Inflammatory macrophage treated with lipopolysaccharide for 4 hours (primary cell): Measurements from ENCODE around the gene IGF2.

Experiments
- DNase-seq: peaks from one replicate; pipeline ENCODE4 v3.0.0-alpha.2; 2020

IGF2 gene

DNA sequence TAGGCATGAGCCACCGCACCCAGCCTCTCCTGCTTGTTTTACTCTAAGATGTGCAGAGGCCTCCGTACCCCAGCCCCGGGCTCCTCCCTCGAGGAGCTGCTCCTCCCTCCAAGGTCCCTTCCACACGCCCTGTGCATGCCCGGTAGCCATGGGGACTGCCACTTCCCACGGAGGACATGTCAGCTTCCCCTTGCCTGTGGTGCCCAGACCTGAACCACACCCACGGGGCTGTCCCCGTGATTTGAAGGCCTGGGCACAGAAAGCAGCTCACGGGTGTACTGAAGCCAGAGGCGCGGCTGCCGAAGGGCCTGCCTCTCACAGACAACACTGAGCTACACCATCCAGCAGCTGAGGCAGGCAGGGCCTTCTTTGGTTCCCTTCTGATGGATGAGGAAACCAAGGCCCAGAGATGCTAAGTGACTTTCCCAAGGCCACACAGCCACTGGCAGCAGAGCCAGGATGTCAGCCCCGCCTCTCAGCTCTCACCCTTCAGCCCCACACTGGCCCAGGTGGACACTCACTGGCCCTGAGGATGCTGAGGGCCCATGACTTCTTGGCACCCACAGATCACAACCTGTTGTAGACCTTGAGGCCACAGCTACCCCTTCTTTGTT, 14.5 kb upstream of the IGF2 start:
- DNase-seq: peak; percentile 61

DNA sequence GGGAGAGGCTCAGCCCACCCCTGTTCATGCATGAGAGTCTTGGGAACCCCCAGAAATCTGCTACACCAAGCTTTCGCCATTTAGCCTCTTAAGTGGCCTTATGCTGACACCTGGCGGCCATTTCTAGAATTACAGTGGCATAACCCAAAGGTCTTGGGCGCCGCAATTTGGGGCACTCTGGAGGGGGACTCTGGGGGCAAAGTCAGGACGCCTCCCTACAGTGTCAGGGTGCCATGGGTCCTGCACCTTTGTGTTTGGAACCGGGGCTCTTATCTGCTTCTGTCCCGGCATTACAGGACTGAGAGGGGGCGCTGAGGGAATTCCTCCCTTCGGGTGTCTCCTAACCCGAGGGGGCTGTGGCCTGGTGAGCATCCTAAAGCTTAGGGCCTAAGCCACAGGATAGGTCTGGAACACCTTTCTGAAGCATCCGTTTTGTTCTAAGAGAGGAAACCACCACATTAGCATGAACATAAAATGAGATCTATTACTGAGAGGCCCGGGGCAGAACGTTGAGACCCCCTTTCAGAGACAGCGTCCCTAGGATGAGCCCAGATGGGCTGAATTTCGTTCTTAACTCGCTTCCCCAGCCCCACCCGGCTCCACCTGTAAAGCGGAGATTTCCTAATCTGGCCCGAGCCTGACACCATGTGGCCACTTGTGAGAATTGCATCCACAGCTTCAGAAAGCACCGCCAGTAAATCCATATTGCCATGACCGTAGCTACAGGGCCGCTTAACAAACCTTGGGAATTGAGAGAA, 12.5 kb upstream of the IGF2 start:
- DNase-seq: peak; percentile 64

DNA sequence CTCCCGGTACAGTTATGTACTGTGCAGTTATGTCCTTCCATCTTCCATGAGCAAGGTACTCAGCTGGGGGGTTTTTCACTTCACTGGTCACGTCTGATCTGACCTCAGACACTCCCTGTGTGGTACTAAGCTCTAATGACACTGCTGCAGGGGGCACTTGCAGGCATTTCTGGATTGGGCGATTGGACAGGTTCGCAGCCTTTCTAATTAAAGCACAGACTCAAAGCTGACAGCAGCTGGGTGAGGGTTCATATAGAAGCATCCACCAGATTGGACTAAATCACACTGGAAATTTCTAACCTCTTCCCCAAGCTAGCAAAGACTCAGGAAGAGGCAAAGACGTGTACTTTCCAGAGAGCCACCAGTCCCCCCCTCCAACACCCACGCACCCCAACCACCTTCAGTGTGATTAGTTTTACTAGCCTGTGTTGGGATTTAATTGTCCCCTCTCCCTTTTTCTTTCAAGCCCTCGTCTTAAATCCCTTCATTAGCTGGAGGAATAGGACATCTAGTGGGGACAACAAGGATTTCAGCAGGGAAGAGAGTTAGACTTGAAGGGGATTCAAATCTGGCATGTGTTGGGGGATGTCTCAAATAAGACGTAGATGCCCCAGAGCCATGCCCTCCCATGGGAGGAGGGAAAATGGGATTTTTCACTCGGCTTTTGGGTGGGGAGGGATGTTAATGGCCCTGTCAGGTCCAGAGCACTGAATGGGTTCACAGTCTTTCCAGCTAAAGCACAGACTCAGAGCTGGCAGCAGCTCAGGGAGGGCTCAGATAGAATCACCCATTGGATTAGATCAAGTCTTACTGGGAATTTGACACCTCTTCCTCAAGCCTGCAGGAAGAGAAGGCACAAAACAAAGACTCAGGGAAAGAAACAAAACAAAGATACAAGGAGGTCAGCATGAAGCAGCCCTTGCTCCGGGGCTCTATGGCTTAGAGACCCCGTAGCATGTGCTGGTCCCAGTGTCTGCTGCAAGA, 11.0 kb upstream of the IGF2 start:
- peak; percentile 35 for DNase-seq

DNA sequence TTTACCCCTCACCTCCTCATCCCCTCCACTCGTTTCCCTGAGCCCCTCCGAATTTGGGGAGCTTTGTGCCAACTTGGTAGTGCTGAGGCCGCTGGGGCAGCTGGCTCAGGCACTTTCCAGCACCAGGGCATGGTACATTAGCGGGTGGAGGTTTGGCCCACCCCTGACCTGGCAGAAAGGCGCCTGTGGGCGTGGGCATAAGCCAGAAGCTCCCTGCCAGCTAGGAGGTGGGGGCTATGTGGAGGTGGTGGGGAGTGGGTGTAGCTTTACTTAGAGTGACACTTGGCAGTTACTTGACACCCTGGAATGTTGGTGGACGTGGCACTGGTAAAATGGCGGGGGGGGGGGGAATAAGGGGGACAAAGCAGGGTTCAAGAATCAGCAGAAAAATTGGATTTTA, 10.3 kb upstream of the IGF2 start:
- no peak for DNase-seq

DNA sequence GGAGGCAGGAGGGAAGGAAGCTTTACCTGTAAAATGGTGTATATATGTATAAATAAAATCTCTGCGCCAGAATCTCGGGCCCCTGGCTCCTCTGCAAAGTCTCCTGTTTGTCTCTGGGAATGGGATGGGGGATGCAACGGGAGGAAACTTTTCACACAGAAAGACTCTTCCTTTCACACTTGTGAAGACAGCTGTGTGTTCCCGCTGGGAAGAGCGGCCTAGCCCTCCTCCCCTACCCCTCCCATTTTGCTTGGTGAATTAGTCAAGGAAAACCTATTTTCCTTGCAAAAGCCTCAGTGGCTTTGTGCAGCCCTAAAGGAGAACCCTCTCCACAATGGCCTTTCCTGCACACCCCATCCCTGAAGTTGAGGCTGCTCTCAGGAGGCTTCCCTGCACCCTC, 9.4 kb upstream of the IGF2 start:
- DNase-seq: no peak

DNA sequence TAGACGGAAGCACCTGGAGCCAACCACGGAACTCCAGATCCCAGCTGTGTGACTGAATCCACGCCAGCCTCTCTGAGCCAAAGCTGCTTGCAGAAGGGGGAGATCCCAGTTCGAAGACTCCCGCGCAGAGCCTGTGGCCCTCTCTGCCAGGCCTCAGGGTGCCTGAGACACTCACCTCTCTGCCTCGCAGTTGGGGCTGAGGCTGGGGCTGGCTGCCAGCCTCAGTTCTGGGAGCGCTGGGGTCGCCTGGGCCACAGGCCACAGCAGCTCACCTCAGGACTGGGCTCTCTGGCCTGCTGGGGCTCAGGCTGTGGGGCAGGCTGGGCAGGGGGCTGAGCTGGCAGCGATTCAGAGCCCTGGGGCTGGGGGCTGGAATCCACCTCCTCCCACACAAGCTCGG, 8.2 kb upstream of the IGF2 start:
- DNase-seq: no peak

DNA sequence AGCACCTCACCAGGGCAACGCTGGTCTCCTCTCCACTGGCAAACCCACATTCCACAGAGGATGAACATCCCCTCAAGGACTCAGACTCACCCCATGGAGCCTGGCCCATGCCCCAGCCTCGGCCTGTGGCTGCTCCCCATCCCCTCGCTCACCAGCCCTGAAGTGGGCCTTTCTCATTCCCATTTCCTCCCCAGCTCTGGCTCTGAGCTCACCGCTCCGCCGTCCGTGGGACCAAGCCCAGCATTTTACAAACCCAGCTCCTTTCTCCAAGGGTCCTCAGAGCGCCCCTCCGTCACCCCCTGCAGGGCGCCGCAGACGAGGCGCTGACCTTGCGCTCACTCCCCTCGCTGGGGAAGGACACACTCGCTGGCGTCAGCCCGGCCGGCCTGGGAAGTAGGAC, 6.9 kb upstream of the IGF2 start:
- no peak for DNase-seq

DNA sequence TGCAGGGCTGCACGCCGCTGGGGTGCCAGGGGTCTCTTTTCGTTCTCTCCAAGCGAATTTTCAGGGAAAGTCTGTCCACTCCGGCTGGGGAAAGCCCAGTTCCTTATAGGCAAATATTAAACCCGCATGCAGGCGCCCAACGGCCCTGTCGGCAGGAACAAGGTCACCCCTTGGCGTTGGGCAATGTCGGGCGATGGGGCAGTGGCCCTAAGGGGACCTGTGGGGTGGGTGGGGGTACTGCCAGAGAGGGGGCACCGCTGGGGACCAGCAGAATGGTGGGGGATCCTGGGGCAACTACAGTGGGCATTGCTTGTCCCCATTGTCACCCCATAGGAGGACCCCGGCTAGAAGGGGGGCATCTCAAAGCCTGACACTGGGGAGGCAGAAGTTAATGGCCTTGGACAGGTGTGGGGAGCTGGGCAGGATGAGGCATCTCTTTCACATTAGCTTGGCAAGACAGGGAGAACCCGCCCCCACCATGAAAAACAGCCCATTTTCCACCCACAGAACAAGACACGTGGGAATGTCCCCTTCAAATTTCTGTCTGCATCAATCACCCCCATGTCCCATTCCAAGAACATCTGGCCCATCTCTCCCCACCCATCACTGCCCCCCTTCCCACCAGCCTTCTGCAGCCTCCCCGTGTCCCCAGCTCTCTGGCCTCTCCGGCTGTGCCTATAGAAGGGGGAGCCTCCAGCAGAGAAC, 5.5 kb upstream of the IGF2 start:
- DNase-seq: peak; percentile 50

DNA sequence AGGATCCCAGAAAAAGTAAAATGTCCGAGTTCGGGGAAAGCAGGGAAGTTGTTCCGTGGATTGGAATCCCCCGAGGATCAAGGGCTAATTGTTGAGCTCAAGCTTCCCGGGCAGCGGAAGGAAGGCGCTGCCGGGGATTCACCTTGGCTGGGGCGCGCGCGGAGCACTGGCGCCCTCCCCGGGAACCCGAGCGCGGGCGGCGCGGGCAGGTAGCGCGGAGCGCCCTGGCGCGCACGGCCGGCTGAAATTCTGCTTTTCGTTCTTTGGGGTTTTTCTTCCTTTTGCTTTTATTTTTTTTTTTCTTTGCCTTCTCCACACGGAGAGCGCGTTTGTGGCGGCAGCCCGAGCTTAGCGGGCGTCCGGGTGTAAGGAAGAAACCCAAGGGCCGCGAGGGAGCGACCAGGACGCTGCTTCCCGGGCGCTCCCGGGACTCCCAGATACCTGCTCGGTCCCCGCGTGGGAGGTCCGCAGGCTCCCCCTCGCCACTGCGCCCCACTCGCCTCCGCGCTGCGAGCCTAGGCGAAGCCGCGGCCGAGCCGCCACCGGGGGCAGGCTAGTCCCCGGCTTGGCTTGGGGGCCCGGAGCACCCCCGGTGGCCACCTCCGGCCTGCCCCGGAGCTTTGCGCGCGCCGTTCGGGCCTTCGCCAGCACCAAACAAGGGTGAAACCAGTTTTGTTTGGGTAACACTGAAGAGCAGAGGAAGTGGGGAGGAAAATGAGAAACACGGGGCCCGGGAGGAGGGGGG, 4.8 kb upstream of the IGF2 start:
- no peak for DNase-seq

DNA sequence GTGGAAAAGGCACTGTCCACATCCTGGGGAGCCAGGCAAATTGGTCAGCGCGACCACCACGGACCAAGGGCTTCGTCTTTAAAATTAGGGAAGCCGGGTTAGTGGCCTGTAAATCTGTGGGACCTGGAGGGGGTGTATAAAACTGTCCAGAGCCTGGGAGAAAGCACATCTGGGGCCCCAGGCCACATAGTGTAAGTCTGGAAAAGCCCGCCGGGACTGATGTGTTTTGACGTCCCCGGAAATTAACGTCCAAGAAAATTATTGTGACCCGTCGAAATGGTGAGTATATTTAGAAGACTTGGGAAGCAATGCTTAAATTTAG, 4.2 kb upstream of the IGF2 start:
- DNase-seq: peak; percentile 71

DNA sequence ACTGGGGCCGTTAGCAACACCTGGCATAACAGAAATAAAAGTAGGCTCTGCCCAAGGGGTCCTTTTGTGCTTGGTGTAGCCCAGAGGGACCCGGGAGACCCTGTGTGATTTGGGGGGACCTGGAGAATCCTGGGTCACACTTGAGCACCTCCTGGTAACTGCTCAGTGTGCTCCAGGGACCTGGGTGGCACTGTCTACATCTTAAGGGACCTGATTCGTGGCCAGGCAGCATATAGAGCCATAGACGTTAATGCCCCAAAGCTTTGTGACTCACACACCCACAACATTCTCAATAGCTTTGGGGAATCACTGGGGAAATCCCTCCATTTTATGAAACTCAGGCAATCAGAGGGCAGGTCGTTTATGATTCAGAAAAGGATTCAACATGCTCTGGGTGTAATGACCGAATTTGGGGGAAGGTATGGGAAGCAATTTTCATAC, 3.6 kb upstream of the IGF2 start:
- DNase-seq: peak; percentile 94

DNA sequence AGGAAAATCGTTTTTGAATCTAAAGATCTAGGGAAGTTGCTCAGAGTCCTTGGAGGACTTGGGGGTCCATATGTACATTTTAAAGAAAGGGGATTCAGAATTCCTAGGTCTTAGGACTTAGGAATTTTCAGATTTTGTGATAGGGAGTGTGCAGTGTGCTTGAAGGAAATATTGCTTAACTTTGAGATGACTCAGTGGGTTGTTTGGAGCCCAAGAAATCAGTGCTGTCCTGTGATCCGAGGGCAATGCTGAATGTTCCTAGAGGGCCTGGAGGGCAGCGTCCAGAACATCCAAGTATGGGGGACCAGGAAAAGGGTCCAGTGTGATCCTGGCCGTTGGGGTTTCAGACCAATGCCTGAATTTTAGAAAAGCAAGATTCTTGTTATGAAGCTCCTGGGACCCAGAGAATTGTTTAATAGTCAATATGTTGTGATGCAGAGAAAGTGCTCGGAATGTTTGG, 3.1 kb upstream of the IGF2 start:
- DNase-seq: peak; percentile 73

DNA sequence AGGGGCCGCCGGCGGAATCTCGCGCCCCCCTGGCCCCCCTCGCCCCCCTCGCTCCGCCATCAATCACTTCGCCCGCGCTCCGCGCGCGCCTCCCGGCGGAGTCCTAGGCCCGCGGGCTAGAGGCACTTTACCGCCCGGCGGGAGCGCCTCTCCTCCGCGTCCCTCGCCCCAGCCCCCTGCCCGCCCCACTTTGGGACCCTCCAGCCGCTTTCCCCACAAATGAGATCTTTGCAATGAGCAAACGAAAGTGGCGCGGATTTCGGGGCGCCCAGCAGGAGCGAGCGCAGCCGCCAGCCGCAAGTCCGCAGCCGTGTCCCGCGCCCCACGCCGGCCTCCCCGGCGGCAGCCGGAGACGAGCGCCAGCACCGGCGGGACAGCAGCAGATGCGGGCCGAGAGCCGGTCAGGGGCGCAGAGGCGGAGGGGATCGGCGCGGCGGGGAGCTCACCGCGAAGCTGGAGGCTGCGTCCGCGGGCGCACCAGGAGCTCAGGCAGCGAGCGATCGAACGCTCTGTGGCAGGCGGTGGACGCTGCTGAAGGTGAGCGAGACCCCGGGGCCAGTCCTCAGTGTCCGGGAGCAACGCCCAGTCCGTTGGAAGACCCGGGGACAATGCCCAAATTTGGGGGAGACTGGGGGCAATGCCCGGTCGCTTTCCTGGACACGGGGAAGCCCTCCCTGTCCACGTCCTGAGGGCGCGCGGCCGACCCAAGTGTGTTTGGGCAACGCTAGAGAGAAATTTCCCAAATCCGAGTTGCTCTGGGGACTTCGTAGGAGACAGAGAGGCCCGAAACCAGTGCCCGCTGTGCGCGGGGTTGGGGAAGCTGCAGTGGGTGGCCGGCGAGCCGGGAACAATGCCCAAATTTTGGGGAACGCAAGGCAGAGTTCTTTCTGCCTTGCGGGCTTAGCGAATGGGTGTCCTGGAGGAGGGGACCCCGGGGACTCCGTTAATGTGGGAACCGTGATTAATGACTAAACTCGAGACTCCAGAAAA, 1.5 kb upstream of the IGF2 start:
- DNase-seq: no peak

DNA sequence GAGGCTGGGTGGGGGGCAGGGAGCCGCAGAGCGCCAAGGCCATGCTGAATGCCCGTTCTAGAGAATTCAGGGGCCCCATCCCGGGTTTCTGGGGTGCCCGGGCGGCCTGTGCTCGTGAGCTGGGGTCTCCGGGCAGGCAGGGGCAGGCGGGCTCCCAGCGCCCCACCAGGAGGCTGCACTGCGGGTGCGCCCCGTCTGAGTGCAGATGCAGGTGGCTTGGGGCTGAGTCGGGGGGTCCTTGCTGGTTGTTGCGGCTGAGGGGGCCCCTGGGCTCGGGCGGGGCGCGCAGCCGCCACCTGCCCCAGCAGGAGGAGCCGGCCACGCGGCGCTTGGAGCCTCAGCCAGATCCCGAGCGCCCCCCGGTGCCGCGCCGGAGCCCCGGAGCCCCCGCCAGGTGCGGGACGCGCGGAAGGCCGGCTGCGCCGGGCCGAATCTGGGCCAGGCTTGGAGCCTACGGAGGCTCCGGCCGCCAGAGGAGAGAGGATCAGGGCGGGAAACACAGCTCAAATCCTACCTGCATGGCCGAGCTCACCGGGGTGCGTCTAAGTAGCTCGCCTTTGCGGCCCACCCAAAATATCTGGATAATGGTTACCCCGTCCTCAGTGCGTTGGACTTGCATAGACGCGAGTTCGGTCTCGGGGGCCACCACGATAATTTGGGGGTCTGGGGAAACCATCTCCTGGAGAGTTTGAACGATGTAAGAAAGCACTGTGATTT, 590 bp upstream of the IGF2 start:
- DNase-seq: no peak

DNA sequence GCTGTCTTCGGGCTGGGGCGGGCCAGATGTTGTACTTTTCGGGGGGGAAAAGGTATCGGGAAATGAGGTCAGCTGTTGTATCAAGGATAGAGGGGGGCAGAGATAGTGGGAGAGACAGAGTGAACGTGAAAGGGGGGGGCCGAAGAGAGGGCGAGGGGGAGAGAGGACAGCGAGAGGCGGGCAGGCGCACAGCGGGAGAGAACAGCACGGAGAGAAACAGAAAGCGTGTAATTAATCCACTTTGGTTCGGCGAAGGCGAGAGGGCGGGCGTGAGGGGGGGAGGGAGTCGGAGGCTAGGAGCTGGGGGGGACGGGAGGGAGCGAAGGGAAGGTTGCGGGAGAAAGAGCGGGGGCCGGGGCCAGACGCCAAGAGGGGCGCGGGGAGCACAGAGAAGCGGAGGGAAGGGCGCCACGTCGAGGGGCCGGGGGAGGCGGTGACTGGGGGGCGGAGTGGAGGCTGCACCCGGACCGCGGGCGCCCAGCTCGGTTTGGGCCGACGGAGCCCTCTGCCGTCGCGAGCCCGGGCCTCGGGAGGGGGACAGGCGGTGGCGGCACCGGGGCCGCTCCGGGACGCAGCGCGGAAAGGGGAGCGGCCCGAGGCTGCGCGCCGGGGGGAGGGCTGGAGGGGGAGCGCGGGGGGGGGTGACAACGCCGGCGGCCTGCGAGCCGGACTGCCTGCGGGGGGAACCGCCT, 612 bp downstream of the IGF2 start:
- no peak for DNase-seq

DNA sequence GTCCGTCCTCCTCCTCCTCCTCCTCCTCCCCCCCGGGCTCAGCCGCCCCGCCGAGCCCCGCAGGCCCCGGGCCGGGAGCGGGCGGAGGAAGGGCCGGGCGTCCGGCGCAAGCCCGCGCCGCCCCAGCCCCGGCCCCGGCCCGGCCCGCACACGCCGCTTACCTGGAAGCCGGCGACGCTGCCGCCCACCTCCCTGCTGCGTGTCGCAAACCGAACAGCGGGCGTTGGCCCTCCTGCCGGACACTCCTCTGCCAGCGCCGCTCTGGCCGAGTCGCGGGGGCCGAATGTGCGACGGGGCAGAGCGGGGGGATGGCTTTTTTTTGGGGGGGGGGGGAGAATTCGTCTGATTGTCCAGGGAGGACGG, 1.1 kb downstream of the IGF2 start:
- DNase-seq: no peak

DNA sequence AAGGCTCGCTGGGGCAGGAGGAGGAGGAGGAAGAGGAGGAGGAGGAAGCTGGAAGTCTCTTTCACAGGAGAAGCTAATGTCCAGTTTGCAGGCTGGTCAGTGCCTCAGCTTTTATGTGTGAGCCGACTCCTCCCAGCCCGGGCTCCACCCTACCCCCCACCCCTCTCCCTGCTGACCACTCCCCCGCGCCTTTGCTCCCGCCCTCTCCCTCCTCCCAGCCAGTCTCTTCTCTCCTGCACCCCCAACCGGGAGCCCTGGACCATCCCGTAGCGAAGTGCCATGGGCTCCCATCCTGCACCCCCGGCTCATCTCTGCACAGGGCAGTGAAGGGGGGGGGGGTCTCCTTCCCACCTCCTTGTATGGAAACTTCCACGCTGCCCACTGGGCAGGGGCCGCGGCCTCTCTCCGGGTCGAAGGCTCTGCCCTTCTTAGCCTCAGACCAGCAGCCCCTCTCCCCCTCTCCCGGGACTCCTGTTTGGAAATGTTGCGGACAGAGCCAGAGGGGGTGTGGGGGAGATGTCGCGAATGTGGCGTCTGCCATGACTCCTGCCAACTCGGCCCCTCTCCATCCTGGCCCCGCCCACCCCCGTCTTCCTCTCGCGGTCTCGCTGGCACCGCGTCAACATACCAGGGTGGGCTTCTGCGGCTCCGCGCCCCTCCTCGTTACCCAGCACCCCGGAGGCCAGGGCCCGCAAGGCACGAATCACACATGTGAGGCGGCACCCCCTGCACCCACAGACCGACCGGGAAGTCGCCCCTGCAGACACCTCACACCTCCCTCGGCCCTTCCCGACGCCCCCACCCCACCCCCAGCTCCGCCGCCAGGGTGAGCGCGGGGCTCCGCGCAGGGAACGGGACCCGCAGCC, 1.8 kb downstream of the IGF2 start:
- peak; percentile 13 for DNase-seq

DNA sequence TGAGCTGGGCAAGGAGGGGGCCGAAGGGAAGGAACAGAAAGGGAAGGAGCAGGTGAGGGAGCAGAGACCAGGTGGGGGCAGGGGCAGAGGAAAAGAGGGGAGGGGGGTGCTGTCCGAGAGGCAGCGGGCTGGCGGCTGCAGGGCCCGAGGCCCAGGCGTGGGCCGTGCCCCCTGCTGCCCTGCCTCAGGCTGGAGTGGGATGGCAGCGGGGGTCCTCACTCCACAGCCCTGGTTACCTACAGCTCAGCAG, 2.3 kb downstream of the IGF2 start:
- DNase-seq: no peak
